Effector memory CD8-positive, alpha-beta T cell (primary cell): ENCODE results near the gene KDM1B.
"Not testable (repeated sequence)": the region's sequence is repeated elsewhere in the genome, so short reads cannot be mapped to it uniquely, and the experiment has no call there.

Experiments
- ATAC-seq: fragments of 150-1000 bp; cut with Tn5 transposase; replicated peaks from 2 replicates; pipeline ENCODE4 v1.10.0; 2021; ENCODE audit warnings: mild to moderate bottlenecking, moderate library complexity
- DNase-seq, 3 experiments: peaks; one replicate each; pipeline ENCODE4 v3.0.0; 2021
- H3K27ac Mint-ChIP-seq, 2 donors: one replicate each; pipeline ENCODE4 v1.8.0; 2022; ENCODE audit warnings: mild to moderate bottlenecking in 2 of 2, mixed read lengths in 2 of 2, moderate library complexity in 2 of 2
- H3K27me3 Mint-ChIP-seq, 2 donors: one replicate each; pipeline ENCODE4 v1.8.0; 2022; ENCODE audit warnings: mixed read lengths in 2 of 2
- H3K36me3 Mint-ChIP-seq: one replicate; pipeline ENCODE4 v1.8.0; 2022; ENCODE audit warnings: mild to moderate bottlenecking, moderate library complexity, mixed read lengths; ENCODE audit not compliant: insufficient read depth
- H3K4me1 Mint-ChIP-seq, 2 donors: one replicate each; pipeline ENCODE4 v1.8.0; 2022; ENCODE audit warnings: low read depth in 2 of 2, mixed read lengths in 2 of 2
- H3K4me3 Mint-ChIP-seq, 2 donors: one replicate each; pipeline ENCODE4 v1.8.0; 2022; ENCODE audit warnings: mild to moderate bottlenecking in 2 of 2, mixed read lengths in 2 of 2, moderate library complexity in 2 of 2
- H3K9me3 Mint-ChIP-seq, 2 donors: one replicate each; pipeline ENCODE4 v1.8.0; 2022; ENCODE audit warnings: mixed read lengths in 2 of 2

The KDM1B gene

DNA sequence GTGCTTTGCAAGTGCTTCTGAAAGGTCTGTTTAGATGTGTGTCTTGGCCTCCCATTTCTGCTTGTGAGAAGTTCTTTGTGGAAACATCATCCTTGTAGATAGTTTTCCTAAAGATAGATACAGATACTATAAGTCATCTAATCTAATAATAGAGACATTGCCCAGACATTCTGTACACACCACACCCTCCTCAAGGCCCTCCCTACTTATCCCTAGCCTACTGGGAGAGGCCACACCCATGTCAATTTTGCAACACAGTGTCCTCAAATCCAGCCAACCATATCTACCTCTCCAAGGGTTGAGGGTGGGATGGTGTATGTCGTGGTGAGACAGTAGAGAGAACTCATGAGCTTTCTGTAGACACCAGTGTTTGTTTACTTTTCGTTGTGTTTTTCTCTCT lies 6.2 kb downstream of the KDM1B start:
- H3K27me3 Mint-ChIP-seq, result no peaks in the 10 kb centered on the region
- DNase-seq (no peak), ATAC-seq (no peak)
- no peak overlapping the region for H3K4me3 Mint-ChIP-seq
- H3K9me3 Mint-ChIP-seq, result no peaks in the 10 kb centered on the region
- peaks cover 18% of the 10 kb centered on the region for H3K36me3 Mint-ChIP-seq
- H3K27ac Mint-ChIP-seq, result peak overlapping the region in 1 of 2 donors; percentile 15
- no peaks in the 10 kb centered on the region for H3K4me1 Mint-ChIP-seq

DNA sequence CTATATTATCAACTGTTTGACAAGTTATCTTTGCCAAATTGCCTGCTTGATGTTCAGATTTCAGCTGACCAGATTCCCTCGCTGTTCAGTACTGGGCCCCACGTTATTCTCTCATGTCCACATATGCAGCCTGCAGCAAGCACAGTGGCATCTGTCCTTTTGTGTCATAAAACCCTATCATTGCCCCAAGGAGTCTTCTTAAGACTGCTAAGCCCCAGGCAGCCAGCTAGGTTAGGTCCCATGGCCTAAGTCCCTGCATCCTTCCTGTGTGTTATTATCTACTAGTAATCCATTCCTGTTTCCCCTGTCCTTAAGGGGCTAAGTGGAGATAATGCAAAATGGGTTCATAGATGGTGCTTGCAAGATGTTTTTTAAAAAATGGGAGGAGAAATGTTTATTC lies 7.2 kb downstream of the KDM1B start:
- Mint-ChIP-seq H3K27me3 (no peaks in the 10 kb centered on the region), H3K4me3 (no peak overlapping the region), H3K9me3 (no peaks in the 10 kb centered on the region), H3K27ac (no peak overlapping the region), H3K36me3 (peaks cover 28% of the 10 kb centered on the region), H3K4me1 (no peaks in the 10 kb centered on the region)
- no peak for DNase-seq
- ATAC-seq, result no peak

DNA sequence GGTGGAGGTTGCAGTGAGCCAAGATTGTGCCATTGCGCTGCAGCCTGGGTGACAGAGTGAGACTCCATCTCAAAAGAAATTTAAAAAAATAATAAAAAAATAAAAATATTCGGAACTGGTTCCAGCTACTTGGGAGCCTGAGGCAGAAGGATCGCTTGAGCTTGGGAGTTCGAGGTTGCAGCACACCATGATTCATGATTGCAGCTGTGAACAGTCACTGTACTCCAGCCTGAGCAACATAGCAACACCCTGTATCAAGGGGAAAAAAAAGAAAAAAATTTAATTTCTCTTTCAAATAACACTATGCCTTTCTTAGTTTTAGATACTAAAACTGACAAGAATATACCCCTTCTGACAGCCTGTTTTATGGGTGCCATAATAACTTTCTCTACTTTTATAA lies 10.5 kb downstream of the KDM1B start:
- no peak for DNase-seq
- H3K9me3 Mint-ChIP-seq, result no peaks in the 10 kb centered on the region
- no peak overlapping the region for H3K4me3 Mint-ChIP-seq
- H3K27me3 Mint-ChIP-seq, result no peaks in the 10 kb centered on the region
- no peak overlapping the region for H3K27ac Mint-ChIP-seq
- no peak for ATAC-seq
- H3K36me3 Mint-ChIP-seq, result peaks cover 51% of the 10 kb centered on the region
- no peaks in the 10 kb centered on the region for H3K4me1 Mint-ChIP-seq

DNA sequence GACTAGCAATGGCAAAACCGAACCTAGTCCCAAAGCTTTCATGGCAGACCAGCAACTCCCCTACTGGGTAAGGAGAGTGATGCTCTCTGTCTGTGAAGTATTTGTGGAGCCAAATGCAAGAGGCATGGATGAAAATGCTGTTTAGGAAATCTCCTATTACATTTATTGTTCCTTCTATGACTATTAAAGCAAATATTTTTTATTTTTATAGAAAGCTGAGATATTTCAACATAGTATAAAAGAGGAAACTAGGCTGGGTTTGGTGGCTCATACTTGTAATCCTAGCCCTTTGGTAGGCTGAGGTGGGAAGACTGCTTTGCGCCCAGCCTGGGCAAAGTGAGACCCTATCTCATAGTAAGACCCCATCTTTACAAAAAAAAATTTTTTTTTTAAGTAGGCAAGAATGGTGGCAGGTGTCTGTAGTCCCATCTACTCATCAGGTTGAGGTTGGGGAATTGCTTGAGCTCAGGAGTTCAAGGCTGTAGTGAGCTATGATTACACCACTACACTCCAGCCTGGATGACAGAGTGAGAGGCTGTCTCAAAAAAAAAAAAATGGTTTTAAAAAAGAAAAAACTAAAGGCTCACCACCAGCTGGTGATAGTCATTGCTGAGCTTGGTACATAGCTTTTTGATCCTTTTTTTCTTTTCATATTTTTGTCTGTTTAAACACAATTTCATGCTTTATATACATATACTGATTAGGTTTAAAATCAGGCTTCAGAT lies 11.3 kb downstream of the KDM1B start:
- no peak overlapping the region for H3K4me3 Mint-ChIP-seq
- no peak for ATAC-seq
- no peak overlapping the region for H3K27ac Mint-ChIP-seq
- H3K27me3 Mint-ChIP-seq, result no peaks in the 10 kb centered on the region
- H3K9me3 Mint-ChIP-seq, result no peaks in the 10 kb centered on the region
- no peak for DNase-seq
- peaks cover 50% of the 10 kb centered on the region for H3K36me3 Mint-ChIP-seq
- no peaks in the 10 kb centered on the region for H3K4me1 Mint-ChIP-seq

DNA sequence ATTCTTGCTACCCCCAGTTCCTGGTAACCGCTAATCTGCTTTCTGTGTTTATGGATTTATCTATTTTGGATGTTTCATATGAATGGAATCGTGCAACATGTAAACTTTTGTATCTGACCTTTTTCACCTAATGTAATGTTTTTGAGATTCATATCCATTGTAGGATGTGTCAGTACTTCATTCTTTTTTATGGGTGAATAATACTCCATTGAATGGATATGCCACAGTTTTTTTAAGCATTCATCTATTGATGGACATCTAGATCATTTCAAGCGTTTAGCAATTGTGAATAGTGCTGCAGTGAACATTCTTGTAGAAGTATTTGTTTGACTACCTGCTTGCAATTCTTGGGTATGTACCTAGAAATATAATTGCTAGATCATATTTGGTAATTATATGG lies 13.0 kb downstream of the KDM1B start:
- Mint-ChIP-seq H3K9me3 (no peaks in the 10 kb centered on the region), H3K4me3 (no peak overlapping the region), H3K4me1 (no peaks in the 10 kb centered on the region), H3K27ac (no peak overlapping the region), H3K27me3 (no peaks in the 10 kb centered on the region), H3K36me3 (peaks cover 46% of the 10 kb centered on the region)
- no peak for ATAC-seq
- no peak for DNase-seq

DNA sequence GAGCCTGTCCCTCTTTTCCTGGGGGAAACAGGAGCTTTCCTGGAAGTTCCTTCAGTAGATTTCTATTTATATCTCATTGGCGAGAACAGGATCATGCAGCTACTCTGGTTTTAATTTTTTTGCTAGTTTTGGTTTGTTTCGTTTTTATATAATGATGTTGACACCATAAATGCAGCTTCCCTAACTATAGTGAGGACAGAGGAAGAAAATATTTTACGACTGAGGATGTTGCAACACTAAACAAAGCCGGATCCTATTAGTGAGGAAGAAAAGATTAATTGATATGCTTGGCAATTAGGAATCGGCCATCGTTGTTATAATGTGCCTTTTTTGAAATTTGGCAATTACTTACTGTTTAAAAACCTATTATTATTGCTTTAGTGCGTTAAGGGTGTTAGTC lies 16.6 kb downstream of the KDM1B start:
- no peak for DNase-seq
- no peak for ATAC-seq
- Mint-ChIP-seq H3K36me3 (peaks cover 31% of the 10 kb centered on the region), H3K4me3 (no peak overlapping the region), H3K27ac (no peak overlapping the region), H3K4me1 (peaks cover 2 to 6% of the 10 kb centered on the region in 2 donors), H3K27me3 (no peaks in the 10 kb centered on the region), H3K9me3 (no peaks in the 10 kb centered on the region)

DNA sequence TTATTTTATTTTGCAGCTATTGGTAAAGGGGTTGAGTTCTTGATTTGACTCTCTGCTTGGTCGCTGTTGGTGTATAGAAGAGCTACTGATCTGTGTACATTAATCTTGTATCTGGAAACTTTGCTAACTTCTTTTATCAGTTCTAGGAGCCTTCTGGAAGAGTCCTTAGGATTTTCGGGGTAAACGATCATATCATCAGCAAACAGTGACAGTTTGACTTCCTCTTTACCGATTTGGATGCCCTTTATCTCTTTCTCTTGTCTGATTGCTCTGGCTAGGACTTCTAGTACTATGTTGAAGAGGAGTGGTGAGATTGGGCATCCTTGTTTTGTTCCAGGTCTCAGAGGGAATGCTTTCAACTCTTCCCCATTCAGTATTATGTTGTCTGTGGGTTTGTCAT lies 21.0 kb downstream of the KDM1B start:
- ATAC-seq, H3K4me1 Mint-ChIP-seq, DNase-seq, H3K27me3 Mint-ChIP-seq, H3K27ac Mint-ChIP-seq, H3K9me3 Mint-ChIP-seq, H3K4me3 Mint-ChIP-seq, H3K36me3 Mint-ChIP-seq: not testable (repeated sequence)

DNA sequence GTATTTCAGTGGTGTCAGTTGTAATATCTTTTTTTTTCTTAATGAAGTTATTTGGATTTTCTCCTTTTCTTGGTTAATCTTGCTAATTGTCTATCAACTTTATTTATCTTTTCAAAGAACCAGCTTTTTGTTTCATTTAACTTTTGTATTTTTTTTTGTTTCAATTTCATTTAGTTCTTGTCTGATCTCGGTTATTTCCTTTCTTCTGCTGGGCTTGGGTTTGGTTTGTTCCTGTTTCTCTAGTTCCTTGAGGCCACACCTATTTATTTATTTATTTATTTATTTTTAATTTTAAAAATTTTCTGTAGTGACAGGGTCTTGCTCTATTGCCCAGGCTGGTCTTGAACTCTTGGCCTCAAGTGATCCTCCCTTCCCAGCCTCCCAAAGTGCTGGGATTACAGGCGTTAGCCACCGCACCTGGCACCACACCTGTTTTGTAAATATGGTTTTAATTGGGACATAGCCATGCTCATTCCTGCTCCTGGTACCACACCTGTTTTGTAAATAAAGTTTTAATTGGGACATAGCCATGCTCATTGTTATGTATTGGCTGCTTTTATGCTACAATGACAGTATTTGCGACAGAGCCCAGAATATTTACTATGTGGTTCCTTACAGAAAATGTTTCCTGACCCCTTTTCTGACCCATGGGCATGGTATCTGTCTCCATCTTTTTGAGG lies 22.2 kb downstream of the KDM1B start:
- no peak overlapping the region for H3K27ac Mint-ChIP-seq
- H3K4me1 Mint-ChIP-seq, result peaks cover 2 to 6% of the 10 kb centered on the region in 2 donors
- DNase-seq (no peak), ATAC-seq (no peak)
- no peaks in the 10 kb centered on the region for H3K9me3 Mint-ChIP-seq
- no peak overlapping the region for H3K4me3 Mint-ChIP-seq
- no peaks in the 10 kb centered on the region for H3K27me3 Mint-ChIP-seq
- H3K36me3 Mint-ChIP-seq, result peaks cover 10% of the 10 kb centered on the region

DNA sequence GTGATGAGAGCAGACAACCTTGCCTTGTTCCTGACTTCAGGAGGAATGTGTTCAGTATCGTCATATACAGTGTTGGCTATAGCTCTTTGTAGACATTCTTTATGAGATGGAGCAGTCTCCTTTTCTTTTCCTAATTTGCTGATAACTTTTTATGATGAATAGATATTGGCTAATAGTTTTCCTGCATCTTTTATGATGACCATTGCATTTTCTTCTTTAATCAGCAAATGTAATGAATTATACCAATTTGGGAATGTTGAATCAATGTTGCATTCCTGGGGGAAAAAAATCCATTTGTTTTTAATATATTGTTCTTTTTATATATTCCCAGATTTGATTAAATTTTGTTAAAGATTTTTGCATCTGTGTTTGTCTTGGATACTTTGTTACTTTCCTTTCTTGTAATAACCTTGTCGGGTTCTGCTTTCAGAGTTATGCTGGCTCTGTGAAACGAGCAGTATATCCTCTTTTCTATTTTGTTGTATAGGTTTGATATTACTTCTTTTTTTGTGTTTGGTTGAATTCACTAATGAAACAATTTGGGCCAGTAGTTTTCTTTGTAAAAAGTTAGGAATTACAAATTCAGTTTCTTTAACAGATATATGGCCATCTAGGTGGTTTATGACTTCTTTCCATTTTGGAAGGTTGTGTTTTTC lies 23.9 kb downstream of the KDM1B start:
- Mint-ChIP-seq H3K4me3 (no peak overlapping the region), H3K9me3 (no peaks in the 10 kb centered on the region), H3K4me1 (peaks cover 2 to 6% of the 10 kb centered on the region in 2 donors), H3K36me3 (peaks cover 12% of the 10 kb centered on the region), H3K27ac (no peak overlapping the region), H3K27me3 (no peaks in the 10 kb centered on the region)
- DNase-seq (no peak), ATAC-seq (no peak)

DNA sequence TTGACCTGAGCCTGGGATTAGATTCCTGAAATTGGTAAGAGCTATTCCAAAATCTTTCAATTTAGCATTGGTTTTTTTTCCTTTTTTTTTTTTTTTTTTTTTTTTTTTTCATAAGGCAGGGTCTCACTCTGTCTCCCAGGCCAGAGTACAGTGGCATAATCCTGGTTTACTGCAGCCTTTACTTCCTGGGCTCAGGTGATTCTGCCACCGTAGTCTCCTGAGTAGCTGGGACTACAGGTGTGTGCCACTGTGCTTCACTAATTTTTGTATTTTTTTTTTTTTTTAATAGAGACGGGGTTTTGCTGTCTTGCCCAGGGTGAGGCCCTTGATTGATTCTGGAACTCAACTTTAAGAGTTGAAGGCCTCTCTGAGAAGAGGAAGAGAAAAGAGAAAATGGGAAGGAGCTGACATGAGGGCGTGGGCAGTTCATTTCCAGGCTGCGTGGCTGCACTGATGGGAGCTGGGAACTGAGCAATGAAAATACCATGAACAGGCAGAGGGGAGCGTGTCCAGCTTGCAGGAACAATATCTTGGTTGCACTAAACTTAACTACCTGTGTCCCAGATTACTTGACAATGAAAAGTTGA lies 24.6 kb downstream of the KDM1B start:
- Mint-ChIP-seq H3K27me3 (no peaks in the 10 kb centered on the region), H3K36me3 (peaks cover 12% of the 10 kb centered on the region), H3K4me1 (peaks cover 2 to 6% of the 10 kb centered on the region in 2 donors), H3K4me3 (no peak overlapping the region), H3K27ac (no peak overlapping the region), H3K9me3 (no peaks in the 10 kb centered on the region)
- DNase-seq (no peak), ATAC-seq (no peak)

DNA sequence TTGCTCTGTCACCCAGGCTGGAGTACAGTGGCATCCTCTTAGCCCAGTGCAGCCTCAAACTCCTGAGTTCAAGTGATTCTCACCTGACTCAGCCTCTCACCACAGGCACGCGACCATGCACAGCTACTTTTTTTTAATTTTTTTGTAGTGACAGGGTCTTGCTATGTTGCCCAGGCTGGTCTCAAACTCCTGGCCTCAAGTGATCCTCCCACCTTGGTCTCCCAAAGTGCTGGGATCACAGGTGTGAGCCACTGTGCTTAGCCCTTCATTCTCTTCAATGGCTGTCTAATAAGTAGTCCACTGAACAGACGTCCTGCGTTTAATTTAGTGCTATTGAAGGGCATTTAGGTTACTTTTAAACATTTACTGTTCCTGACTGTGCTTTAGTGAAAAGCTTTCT lies 27.3 kb downstream of the KDM1B start:
- DNase-seq, result no peak
- Mint-ChIP-seq H3K9me3 (no peaks in the 10 kb centered on the region), H3K27ac (no peak overlapping the region), H3K27me3 (no peaks in the 10 kb centered on the region), H3K4me1 (no peaks in the 10 kb centered on the region), H3K4me3 (no peak overlapping the region), H3K36me3 (peaks cover 20% of the 10 kb centered on the region)
- no peak for ATAC-seq

DNA sequence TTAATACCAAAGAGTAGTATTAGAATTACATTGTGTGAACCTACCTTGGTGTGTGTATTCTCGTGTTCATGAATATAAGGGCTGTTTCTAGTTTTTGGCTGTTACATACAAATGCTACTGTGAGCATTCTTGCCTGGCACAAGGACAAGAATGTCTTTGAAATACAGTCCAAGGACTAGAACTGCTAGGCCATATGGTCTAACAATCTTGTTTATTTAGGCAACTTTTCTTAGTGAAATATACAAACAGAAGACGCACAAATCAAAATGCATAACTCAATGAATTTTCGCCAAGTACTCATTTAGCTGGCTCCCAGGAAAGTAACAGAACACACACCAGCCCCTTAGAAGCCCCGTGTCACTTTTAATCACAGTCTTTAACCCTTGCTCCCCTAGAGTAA lies 28.5 kb downstream of the KDM1B start:
- DNase-seq (no peak), ATAC-seq (no peak)
- Mint-ChIP-seq H3K27ac (no peak overlapping the region), H3K27me3 (no peaks in the 10 kb centered on the region), H3K4me3 (no peak overlapping the region), H3K4me1 (no peaks in the 10 kb centered on the region), H3K36me3 (peaks cover 20% of the 10 kb centered on the region), H3K9me3 (no peaks in the 10 kb centered on the region)

DNA sequence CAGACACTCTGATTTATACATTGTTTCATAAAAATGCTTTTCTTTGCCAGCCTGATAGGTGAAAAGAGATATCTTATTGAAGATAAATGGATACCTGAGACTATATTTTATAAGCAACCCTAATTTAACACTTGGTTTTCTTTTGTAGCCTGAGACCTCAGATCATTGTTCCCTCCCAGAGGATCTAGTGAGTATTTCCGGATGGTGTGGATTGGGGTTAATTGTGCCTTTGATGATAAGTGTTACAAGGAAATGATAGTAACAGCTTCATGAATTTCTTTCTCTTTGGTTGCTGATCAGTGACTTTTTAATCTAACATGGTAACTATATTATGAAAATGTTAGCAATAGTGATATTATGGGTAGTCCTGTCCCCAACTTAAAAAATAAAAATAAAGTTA lies 30.4 kb downstream of the KDM1B start:
- Mint-ChIP-seq H3K9me3 (no peaks in the 10 kb centered on the region), H3K4me3 (no peak overlapping the region), H3K36me3 (peaks cover 17% of the 10 kb centered on the region), H3K27me3 (no peaks in the 10 kb centered on the region), H3K27ac (no peak overlapping the region), H3K4me1 (no peaks in the 10 kb centered on the region)
- DNase-seq (no peak), ATAC-seq (no peak)

DNA sequence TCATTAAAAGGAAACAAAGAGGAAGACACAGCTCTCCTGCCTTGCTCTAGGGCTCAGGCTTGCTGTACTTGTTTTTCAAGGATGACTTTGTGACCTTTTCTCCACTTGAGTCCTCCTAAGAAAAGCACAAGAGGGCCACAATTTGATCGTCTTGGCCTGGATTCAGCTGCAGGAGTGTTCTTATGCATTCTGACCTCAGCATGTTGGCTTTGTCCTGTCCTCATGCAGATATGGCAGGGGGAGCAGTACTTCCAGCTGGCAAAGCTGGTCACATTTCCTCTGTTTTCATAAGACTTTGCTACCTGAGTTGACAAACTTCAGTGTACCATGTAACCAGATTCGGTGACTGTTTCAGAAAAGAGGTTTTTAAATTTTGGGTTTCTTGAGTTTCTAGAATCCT lies 30.8 kb downstream of the KDM1B start:
- Mint-ChIP-seq H3K27me3 (no peaks in the 10 kb centered on the region), H3K9me3 (no peaks in the 10 kb centered on the region), H3K4me3 (no peak overlapping the region), H3K36me3 (peaks cover 17% of the 10 kb centered on the region), H3K4me1 (no peaks in the 10 kb centered on the region), H3K27ac (no peak overlapping the region)
- ATAC-seq, result no peak
- DNase-seq, result no peak
